ENCODE results near the gene TMA7. TPM values are rescaled to one million over a fixed set of nuclear protein-coding genes. Genes with fewer than 3 reads are reported as not detected.
A peak's percentile ranks its signal among the peaks of the same experiment; 100 is the strongest.

The TMA7 gene
- total and polyA plus RNA-seq, 2 of the 13 experiments (the other 11 are each of a cell fraction or from before 2014, with no cell fraction given): 100 to 486 TPM

- TF ChIP-seq PATZ1 (CRISPR knock-in tag; IDR thresholded peaks at IDR 0.05) (0 out of 2 replicates have a peak, but pooled peaks have one; percentile 33), ZFX (CRISPR knock-in tag; IDR thresholded peaks at IDR 0.05; ENCODE audit: low read depth) (no peak), SOX6 (IDR thresholded peaks at IDR 0.05) (no peak), SOX6 (CRISPR knock-in tag; IDR thresholded peaks at IDR 0.05) (peak; percentile 29; the same call in 1 of the 2 replicates), ARID4A (CRISPR knock-in tag; IDR thresholded peaks at IDR 0.05; ENCODE audit: borderline replicate concordance) (peak; percentile 42; the same call in 1 of the 2 replicates), ZNF20 (CRISPR knock-in tag; IDR thresholded peaks at IDR 0.05) (no peak), TRAFD1 (CRISPR knock-in tag; IDR thresholded peaks at IDR 0.05; ENCODE audit: borderline replicate concordance) (no peak), CREB3 (CRISPR knock-in tag; IDR thresholded peaks at IDR 0.05) (no peak), SOX5 (CRISPR knock-in tag; IDR thresholded peaks at IDR 0.05; ENCODE audit: borderline replicate concordance) (0 out of 2 replicates have a peak, but pooled peaks have one; percentile 10), FOXP1 (IDR thresholded peaks at IDR 0.05) (no peak), FOXP1 (CRISPR knock-in tag; IDR thresholded peaks at IDR 0.05) (no peak), ZNF512B (CRISPR knock-in tag; IDR thresholded peaks at IDR 0.05; ENCODE audit: borderline replicate concordance) (no peak), TFDP2 (CRISPR knock-in tag; IDR thresholded peaks at IDR 0.05) (no peak), HNF4A (CRISPR knock-in tag; IDR thresholded peaks at IDR 0.05) (peak; percentile 71; the same call in 1 of the 2 replicates), MIER3 (CRISPR knock-in tag; IDR thresholded peaks at IDR 0.05; ENCODE audit: borderline replicate concordance) (peak; percentile 30; the same call in 1 of the 2 replicates), NCOA5 (CRISPR knock-in tag; IDR thresholded peaks at IDR 0.05) (no peak), HDAC6 (IDR thresholded peaks at IDR 0.05; ENCODE audit: low read depth, low read length) (no peak)
Measured at GRCh38 chr3:48451270-48451669, 11.2 kb downstream of the TMA7 start (continued).
